Body of pancreas (tissue), 4 donors: Measurements from ENCODE around the gene CXCR3. TPM values are rescaled to one million over a fixed set of nuclear protein-coding genes. Genes with fewer than 3 reads are reported as not detected.
"Not testable (repeated sequence)": the region's sequence is repeated elsewhere in the genome, so short reads cannot be mapped to it uniquely, and the experiment has no call there.

ENCODE experiments used
- ATAC-seq: fragments of 150-250 bp; one replicate; pipeline ENCODE4 v1.9.1; 2016
- DNase-seq, 4 donors: peaks; one replicate each; pipeline ENCODE4 v3.0.0-alpha.2; 2019
- H3K27ac ChIP-seq, 4 donors: fragments of 200-600 bp; sonication (generic); 1 replicate in 3 of 4; 2 replicates in 1 of 4; pipeline versions ENCODE4 v1.5.1 to v1.6.1; 2016 to 2019; ENCODE audit warnings: mild to moderate bottlenecking in 1 of 4, mixed read lengths in 1 of 4, moderate library complexity in 1 of 4
- H3K27me3 ChIP-seq, 2 donors: fragments of 200-600 bp; sonication (generic); one replicate each; pipeline ENCODE4 v1.6.0; 2016; ENCODE audit warnings: mild to moderate bottlenecking in 1 of 2
- H3K36me3 ChIP-seq, 2 donors: fragments of 200-600 bp; sonication (generic); replicated peaks in 1 of 2; 2 replicates each; pipeline ENCODE4 v1.5.1; 2016; ENCODE audit warnings: low read depth in 2 of 2; ENCODE audit not compliant: insufficient read depth in 1 of 2
- H3K4me1 ChIP-seq: fragments of 200-600 bp; sonication (generic); one replicate; pipeline ENCODE4 v1.6.0; 2016
- H3K4me3 ChIP-seq, 2 donors: fragments of 200-600 bp; sonication (generic); 1 replicate in 1 of 2; 2 replicates in 1 of 2; pipeline ENCODE4 v1.5.1; 2016 to 2019
- H3K9me3 ChIP-seq, 3 donors: fragments of 200-600 bp; sonication (generic); 1 replicate in 2 of 3; 2 replicates in 1 of 3; pipeline ENCODE4 v1.5.1; 2016
- POLR2A ChIP-seq, 3 donors: fragments of 450-650 bp; IDR thresholded peaks; one replicate each; pipeline ENCODE4 v1.6.1; 2016; ENCODE audit warnings: antibody characterized with exemption in 3 of 3, mild to moderate bottlenecking in 2 of 3
- WGBS, 2 donors: methylation state at CpG; one replicate each; pipeline ENCODE4 v1.1.5; 2017; 5-methylcytosine and 5-hydroxymethylcytosine counted together
- intact Hi-C: fragments of 100-400 bp; cut with DNase I; formaldehyde crosslinking; loops from one replicate; pipeline ENCODE4 v1.15.1; 2023
- total RNA-seq, 2 donors: library from RNA; depleted of rRNA; stranded (reverse); fragments of >200 nt; gene quantifications; one replicate each; pipeline ENCODE4 v1.1.0, GENCODE V29; 2016
- TF ChIP-seq, protein P1 (sequence below), 7 experiments: fragments of 450-650 bp in 4 of 7; fragments of 200-600 bp in 3 of 7; sonication (generic) in 3 of 7; IDR thresholded peaks; one replicate each; pipeline ENCODE4 v1.5.1; 2016 to 2019; ENCODE audit warnings: antibody characterized with exemption in 7 of 7

CXCR3 gene
- total RNA-seq, 2 donors from 2014 or later = 0.78 TPM; not detected in 1

- ATAC-seq (no peak), DNase-seq (no peak)
- no peak for TF ChIP-seq POLR2A (IDR thresholded peaks at IDR 0.05)
- TF ChIP-seq, protein P1, sequence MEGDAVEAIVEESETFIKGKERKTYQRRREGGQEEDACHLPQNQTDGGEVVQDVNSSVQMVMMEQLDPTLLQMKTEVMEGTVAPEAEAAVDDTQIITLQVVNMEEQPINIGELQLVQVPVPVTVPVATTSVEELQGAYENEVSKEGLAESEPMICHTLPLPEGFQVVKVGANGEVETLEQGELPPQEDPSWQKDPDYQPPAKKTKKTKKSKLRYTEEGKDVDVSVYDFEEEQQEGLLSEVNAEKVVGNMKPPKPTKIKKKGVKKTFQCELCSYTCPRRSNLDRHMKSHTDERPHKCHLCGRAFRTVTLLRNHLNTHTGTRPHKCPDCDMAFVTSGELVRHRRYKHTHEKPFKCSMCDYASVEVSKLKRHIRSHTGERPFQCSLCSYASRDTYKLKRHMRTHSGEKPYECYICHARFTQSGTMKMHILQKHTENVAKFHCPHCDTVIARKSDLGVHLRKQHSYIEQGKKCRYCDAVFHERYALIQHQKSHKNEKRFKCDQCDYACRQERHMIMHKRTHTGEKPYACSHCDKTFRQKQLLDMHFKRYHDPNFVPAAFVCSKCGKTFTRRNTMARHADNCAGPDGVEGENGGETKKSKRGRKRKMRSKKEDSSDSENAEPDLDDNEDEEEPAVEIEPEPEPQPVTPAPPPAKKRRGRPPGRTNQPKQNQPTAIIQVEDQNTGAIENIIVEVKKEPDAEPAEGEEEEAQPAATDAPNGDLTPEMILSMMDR (IDR thresholded peaks at IDR 0.05) = no peak
- no peaks in the 10 kb centered on the region for H3K4me1 ChIP-seq
- intact Hi-C loops = no loop called here
- H3K9me3 ChIP-seq = no peaks in the 10 kb centered on the region
- H3K27me3 ChIP-seq = no peaks in the 10 kb centered on the region
- 59 to 81% methylated on average over 4 of the region's 4 CpGs for whole genome bisulfite sequencing, 2 donors
- H3K27ac ChIP-seq = no peak overlapping the region
- no peaks in the 10 kb centered on the region for H3K36me3 ChIP-seq
- H3K4me3 ChIP-seq = no peak overlapping the region
Observed at GRCh38 chrX:71650333-71650969, 32.1 kb upstream of the CXCR3 start.

DNA sequence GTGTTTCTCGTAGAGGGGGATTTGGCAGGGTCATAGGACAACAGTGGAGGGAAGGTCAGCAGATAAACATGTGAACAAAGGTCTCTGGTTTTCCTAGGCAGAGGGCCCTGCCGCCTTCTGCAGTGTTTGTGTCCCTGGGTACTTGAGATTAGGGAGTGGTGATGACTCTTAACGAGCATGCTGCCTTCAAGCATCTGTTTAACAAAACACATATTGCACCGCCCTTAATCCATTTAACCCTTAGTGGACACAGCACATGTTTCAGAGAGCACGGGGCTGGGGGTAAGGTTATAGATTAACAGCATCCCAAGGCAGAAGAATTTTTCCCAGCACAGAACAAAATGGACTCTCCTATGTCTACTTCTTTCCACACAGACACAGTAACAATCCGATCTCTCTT is 26.1 kb upstream of the CXCR3 start:
- H3K27me3 ChIP-seq, H3K4me3 ChIP-seq, H3K36me3 ChIP-seq, H3K9me3 ChIP-seq, H3K4me1 ChIP-seq, ATAC-seq, DNase-seq, intact Hi-C loops, H3K27ac ChIP-seq: not testable (repeated sequence)
- WGBS, 2 donors = 35 to 55% methylated on average over 2 to 6 of the region's 6 CpGs

GRCh38 chrX:71640002-71640401 is 21.7 kb upstream of the CXCR3 start:
- no peak for TF ChIP-seq POLR2A (IDR thresholded peaks at IDR 0.05)
- intact Hi-C loops = no loop called here
- 84 to 90% methylated on average over 2 to 4 of the region's 4 CpGs for WGBS, 2 donors
- no peak overlapping the region for H3K4me3 ChIP-seq
- DNase-seq = no peak
- no peaks in the 10 kb centered on the region for H3K4me1 ChIP-seq
- no peaks in the 10 kb centered on the region for H3K9me3 ChIP-seq
- no peak overlapping the region for H3K27ac ChIP-seq
- no peaks in the 10 kb centered on the region for H3K36me3 ChIP-seq
- H3K27me3 ChIP-seq = no peaks in the 10 kb centered on the region
- ATAC-seq = no peak

DNA sequence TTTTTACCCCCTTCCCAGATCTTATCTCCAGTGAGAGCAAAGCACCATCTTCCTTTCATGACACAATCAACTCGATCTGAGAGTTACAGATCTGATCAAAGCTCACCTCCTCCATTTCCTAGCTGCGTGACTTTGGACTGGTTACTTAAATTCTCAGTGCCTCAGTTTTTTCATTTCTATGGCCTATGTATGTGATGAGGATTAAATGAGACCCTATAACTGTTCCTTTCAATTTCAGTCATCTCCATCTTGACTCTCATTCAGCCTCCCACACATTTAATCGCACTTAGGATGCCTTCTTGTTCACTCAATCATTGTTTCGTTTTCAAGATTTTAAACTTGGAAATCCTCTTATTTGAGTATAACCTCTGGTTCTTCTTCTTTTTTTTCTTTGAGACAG is 20.1 kb upstream of the CXCR3 start:
- Histone ChIP-seq H3K36me3 (no peaks in the 10 kb centered on the region), H3K4me1 (no peaks in the 10 kb centered on the region), H3K27ac (no peak overlapping the region), H3K9me3 (no peaks in the 10 kb centered on the region), H3K27me3 (no peaks in the 10 kb centered on the region), H3K4me3 (no peak overlapping the region)
- WGBS, 2 donors = 74 to 78% methylated on average over 4 of the region's 4 CpGs
- TF ChIP-seq, protein P1 (IDR thresholded peaks at IDR 0.05) = no peak
- no peak for TF ChIP-seq POLR2A (IDR thresholded peaks at IDR 0.05)
- DNase-seq (no peak), ATAC-seq (no peak)
- intact Hi-C loops = no loop called here

GRCh38 chrX:71637848-71638247 is 19.5 kb upstream of the CXCR3 start:
- Histone ChIP-seq H3K4me1 (no peaks in the 10 kb centered on the region), H3K9me3 (no peaks in the 10 kb centered on the region), H3K27me3 (no peaks in the 10 kb centered on the region), H3K4me3 (no peak overlapping the region), H3K27ac (no peak overlapping the region), H3K36me3 (no peaks in the 10 kb centered on the region)
- TF ChIP-seq, protein P1 (IDR thresholded peaks at IDR 0.05) = no peak
- TF ChIP-seq POLR2A (IDR thresholded peaks at IDR 0.05) = no peak
- 64% methylated on average over 2 of the region's 4 CpGs for WGBS, 2 donors
- DNase-seq (no peak), ATAC-seq (no peak)
- intact Hi-C loops = no loop called here

- Histone ChIP-seq H3K27ac (no peak overlapping the region), H3K27me3 (no peaks in the 10 kb centered on the region), H3K4me1 (no peaks in the 10 kb centered on the region), H3K36me3 (no peaks in the 10 kb centered on the region), H3K9me3 (no peaks in the 10 kb centered on the region), H3K4me3 (no peak overlapping the region)
- DNase-seq (no peak), ATAC-seq (peak; percentile 18)
- TF ChIP-seq, protein P1 (IDR thresholded peaks at IDR 0.05) = no peak
- no peak for TF ChIP-seq POLR2A (IDR thresholded peaks at IDR 0.05)
- intact Hi-C loops = no loop called here
- 79 to 85% methylated on average over 2 to 3 of the region's 3 CpGs for WGBS, 2 donors
Observed at GRCh38 chrX:71637253-71637618, 18.9 kb upstream of the CXCR3 start.
